Tibial nerve (tissue), 4 donors: Measurements from ENCODE around the gene TMEM201. TPM values are rescaled to one million over a fixed set of nuclear protein-coding genes. Genes with fewer than 3 reads are reported as not detected.

Experiments
- DNase-seq, 2 donors: peaks; one replicate each; pipeline ENCODE4 v3.0.0-alpha.2; 2019; ENCODE audit warnings: low spot score in 2 of 2
- H3K27ac ChIP-seq, 4 donors: fragments of 200-600 bp; sonication (generic) in 3 of 4; one replicate each; pipeline ENCODE4 v1.5.1; 2017 to 2019; ENCODE audit warnings: mild to moderate bottlenecking in 1 of 4
- H3K27me3 ChIP-seq, 2 donors: fragments of 200-600 bp; sonication (generic) in 1 of 2; one replicate each; pipeline versions ENCODE4 v1.5.1 to v1.6.0; 2017 to 2019
- H3K36me3 ChIP-seq, 3 donors: fragments of 200-600 bp; sonication (generic); one replicate each; pipeline ENCODE4 v1.5.1; 2018 to 2019
- H3K4me1 ChIP-seq, 4 donors: fragments of 200-600 bp; sonication (generic) in 3 of 4; one replicate each; pipeline ENCODE4 v1.5.1; 2017 to 2019
- H3K4me3 ChIP-seq, 4 donors: fragments of 200-600 bp; sonication (generic) in 3 of 4; one replicate each; pipeline ENCODE4 v1.5.1; 2017 to 2019; ENCODE audit warnings: mild to moderate bottlenecking in 1 of 4, moderate library complexity in 1 of 4
- H3K9me3 ChIP-seq, 4 donors: fragments of 200-600 bp; sonication (generic) in 3 of 4; one replicate each; pipeline ENCODE4 v1.5.1; 2017 to 2019
- CTCF ChIP-seq, 5 experiments: fragments of 200-600 bp in 3 of 5; fragments of 450-650 bp in 2 of 5; sonication (generic) in 3 of 5; IDR thresholded peaks; one replicate each; pipeline ENCODE4 v1.5.1; 2016 to 2019; ENCODE audit warnings: antibody characterized with exemption in 5 of 5, mild to moderate bottlenecking in 3 of 5, moderate library complexity in 2 of 5
- EP300 ChIP-seq, 2 donors: sonication (generic); formaldehyde crosslinking; IDR thresholded peaks; one replicate each; pipeline ENCODE4 v1.6.1; 2017; ENCODE audit warnings: antibody characterized with exemption in 2 of 2, mild to moderate bottlenecking in 1 of 2
- POLR2A ChIP-seq, 2 donors: fragments of 450-650 bp; IDR thresholded peaks; one replicate each; pipeline ENCODE4 v1.6.1; 2017; ENCODE audit warnings: antibody characterized with exemption in 2 of 2, mild to moderate bottlenecking in 2 of 2, moderate library complexity in 2 of 2
- WGBS, 2 donors: methylation state at CpG; one replicate each; pipeline ENCODE4 v1.1.5; 2018; 5-methylcytosine and 5-hydroxymethylcytosine counted together
- total RNA-seq, 4 donors: library from RNA; depleted of rRNA; stranded (reverse); fragments of >200 nt; gene quantifications; one replicate each; pipeline ENCODE4 v1.1.0, GENCODE V29; 2016

Gene TMEM201
- total RNA-seq, 4 donors from 2014 or later = 11.8 to 22.8 (median 16.3) TPM

DNA sequence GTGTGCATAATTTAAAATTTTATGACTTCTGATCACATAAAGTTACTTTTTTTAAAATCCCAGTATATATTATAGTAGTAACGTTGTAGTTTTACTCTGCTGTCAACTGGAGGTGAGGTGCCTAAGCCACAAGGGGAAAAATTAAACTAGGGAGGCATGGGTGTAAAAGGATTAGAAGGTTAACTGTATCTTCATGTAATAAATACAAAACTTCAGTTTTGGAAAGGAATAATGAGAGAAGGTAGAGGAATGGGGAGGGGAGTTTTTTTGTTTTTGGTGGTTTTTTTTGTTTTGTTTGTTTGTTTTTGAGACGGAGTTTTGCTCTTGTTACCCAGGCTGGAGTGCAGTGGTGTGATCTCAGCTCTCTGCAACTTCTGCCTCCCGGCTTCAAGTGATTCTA, 43.8 kb upstream of the TMEM201 start:
- H3K27ac ChIP-seq = no peak overlapping the region
- WGBS, 2 donors = 71 to 78% methylated on average over 3 of the region's 3 CpGs
- no peaks in the 10 kb centered on the region for H3K27me3 ChIP-seq
- H3K4me1 ChIP-seq = peaks cover 0 to 22% (median 9%) of the 10 kb centered on the region in 4 donors
- H3K9me3 ChIP-seq = no peaks in the 10 kb centered on the region
- H3K36me3 ChIP-seq = no peaks in the 10 kb centered on the region
- no peak for DNase-seq
- H3K4me3 ChIP-seq = no peak overlapping the region
- TF ChIP-seq EP300 (IDR thresholded peaks at IDR 0.05) = no peak
- no peak for TF ChIP-seq CTCF (IDR thresholded peaks at IDR 0.05)
- TF ChIP-seq POLR2A (IDR thresholded peaks at IDR 0.05) = no peak

DNA sequence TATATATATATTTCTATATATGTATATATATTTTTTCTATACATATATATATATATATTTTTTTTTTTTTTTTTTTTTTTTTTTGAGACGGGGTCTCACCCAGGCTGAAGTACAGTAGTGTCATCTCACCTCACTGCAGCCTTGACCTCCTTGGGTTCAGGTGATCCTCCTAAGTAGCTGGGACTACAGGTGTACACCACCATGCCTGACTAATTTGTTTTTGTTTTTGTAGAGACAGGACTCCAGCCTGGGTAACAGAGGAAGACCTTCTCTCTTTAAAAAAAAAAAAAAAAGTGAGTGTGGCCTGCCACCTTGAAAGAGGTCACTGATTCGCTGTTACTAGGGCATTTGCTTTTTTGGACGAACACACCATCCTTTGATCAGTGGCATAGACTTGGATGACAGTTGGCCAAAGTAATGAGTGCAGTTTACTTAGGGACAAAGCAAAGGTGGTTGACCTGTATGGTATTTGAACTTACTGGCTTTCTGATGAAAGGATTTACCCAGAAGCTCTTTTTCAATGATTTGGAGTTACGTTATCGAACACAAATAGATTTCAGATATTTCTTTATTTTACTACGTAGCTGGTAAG, 38.7 kb upstream of the TMEM201 start:
- DNase-seq = no peak
- Histone ChIP-seq H3K27ac (no peak overlapping the region), H3K27me3 (no peaks in the 10 kb centered on the region), H3K4me3 (no peak overlapping the region), H3K36me3 (peaks cover 0 to 14% (median 0%) of the 10 kb centered on the region in 3 donors), H3K9me3 (no peaks in the 10 kb centered on the region), H3K4me1 (no peaks in the 10 kb centered on the region)
- TF ChIP-seq POLR2A (IDR thresholded peaks at IDR 0.05) (no peak), EP300 (IDR thresholded peaks at IDR 0.05) (no peak), CTCF (IDR thresholded peaks at IDR 0.05) (no peak)
- 94% methylated on average over 6 of the region's 6 CpGs for WGBS, 2 donors

GRCh38 chr1:9551984-9552383, 36.7 kb upstream of the TMEM201 start:
- no peak overlapping the region for H3K4me3 ChIP-seq
- no peaks in the 10 kb centered on the region for H3K27me3 ChIP-seq
- H3K9me3 ChIP-seq = no peaks in the 10 kb centered on the region
- TF ChIP-seq POLR2A (IDR thresholded peaks at IDR 0.05) (no peak), CTCF (IDR thresholded peaks at IDR 0.05) (no peak), EP300 (IDR thresholded peaks at IDR 0.05) (no peak)
- DNase-seq = no peak
- H3K27ac ChIP-seq = no peak overlapping the region
- H3K36me3 ChIP-seq = peaks cover 0 to 33% (median 0%) of the 10 kb centered on the region in 3 donors
- WGBS, 2 donors = 49 to 83% methylated on average over 1 of the region's 1 CpG
- H3K4me1 ChIP-seq = no peaks in the 10 kb centered on the region

DNA sequence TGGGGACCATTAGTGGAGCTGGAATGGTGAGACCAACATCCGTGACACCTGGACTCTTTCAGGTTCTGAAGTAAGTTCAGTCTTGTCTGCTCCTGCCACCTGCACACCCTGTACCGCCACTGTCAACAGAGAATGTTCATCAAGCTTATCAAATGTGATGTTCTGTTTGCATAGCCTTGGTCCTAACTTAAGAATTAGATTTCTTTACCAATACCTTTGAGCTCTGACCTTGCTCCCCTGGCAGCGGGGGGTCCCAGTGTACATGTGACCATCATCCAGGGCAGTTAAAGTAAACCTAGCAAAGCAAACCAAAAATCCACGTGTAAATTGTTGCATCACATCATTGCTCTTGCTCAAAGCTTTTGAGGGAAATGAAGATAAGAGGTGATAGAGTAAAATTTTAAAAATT, 35.0 kb upstream of the TMEM201 start:
- Histone ChIP-seq H3K36me3 (peaks cover 0 to 49% (median 0%) of the 10 kb centered on the region in 3 donors), H3K27me3 (no peaks in the 10 kb centered on the region), H3K4me1 (no peaks in the 10 kb centered on the region), H3K4me3 (no peak overlapping the region), H3K9me3 (no peaks in the 10 kb centered on the region), H3K27ac (no peak overlapping the region)
- DNase-seq = no peak
- 89% methylated on average over 4 of the region's 4 CpGs for WGBS, 2 donors
- TF ChIP-seq EP300 (IDR thresholded peaks at IDR 0.05) (no peak), CTCF (IDR thresholded peaks at IDR 0.05) (no peak), POLR2A (IDR thresholded peaks at IDR 0.05) (no peak)

DNA sequence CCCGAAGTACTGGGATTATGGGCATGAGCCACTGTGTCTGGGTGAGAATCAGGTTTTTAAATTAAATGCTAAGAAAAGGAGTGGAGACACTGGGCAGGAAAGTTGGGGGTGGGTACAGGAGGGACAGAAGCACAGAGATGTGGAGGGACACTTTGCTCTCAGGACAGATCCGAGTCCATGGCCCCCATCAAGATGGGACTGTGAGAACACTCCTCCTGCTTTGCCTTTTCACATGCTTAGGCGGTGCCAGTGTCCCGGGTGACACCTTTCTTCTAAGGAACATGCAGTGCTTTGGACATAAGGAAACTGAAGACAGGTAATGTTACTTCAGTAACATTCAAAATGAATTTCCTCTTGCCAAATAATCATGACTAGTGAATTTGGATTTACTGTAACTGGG, 32.8 kb upstream of the TMEM201 start:
- WGBS, 2 donors = 92 to 93% methylated on average over 4 of the region's 4 CpGs
- H3K27ac ChIP-seq = no peak overlapping the region
- no peaks in the 10 kb centered on the region for H3K9me3 ChIP-seq
- no peaks in the 10 kb centered on the region for H3K27me3 ChIP-seq
- no peak for DNase-seq
- H3K36me3 ChIP-seq = peaks cover 0 to 50% (median 0%) of the 10 kb centered on the region in 3 donors
- H3K4me1 ChIP-seq = peaks cover 0 to 7% (median 0%) of the 10 kb centered on the region in 4 donors
- no peak overlapping the region for H3K4me3 ChIP-seq
- TF ChIP-seq EP300 (IDR thresholded peaks at IDR 0.05) (no peak), POLR2A (IDR thresholded peaks at IDR 0.05) (no peak), CTCF (IDR thresholded peaks at IDR 0.05) (no peak)
